GM12875 (cell line): ENCODE data around the gene NHERF2.

Source experiments
- H3K4me3 ChIP-seq: one replicate; pipeline ENCODE4 v1.5.1; 2011; ENCODE audit warnings: low read depth, low read length, control low read depth
- TF ChIP-seq, protein P1 (sequence below): IDR thresholded peaks from 2 replicates; pipeline ENCODE4 v1.5.1; 2011; ENCODE audit warnings: low read depth, mild to moderate bottlenecking, control low read depth, inconsistent platforms, low read length, moderate library complexity, borderline replicate concordance; ENCODE audit not compliant: insufficient read depth

Gene NHERF2

DNA sequence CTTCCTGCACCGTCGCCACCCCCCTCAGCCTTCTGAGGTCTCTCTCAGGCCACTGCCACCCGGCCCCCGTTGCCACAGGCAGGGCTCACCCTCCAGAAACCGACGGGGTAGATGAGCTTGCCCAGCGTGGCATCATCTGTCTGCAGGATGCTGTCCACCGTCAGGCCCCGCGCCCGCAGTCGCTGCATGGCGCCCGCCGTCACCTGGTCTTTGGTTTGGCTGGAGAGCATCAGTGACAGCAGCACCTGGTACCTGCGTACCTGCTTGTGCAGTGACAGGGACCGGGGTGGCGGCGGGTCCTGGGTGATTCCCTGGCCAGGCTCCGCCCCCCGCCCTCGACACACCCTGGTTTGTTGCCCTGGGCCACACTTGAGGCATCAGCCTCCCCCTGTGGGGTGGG lies 17.8 kb downstream of the NHERF2 start:
- TF ChIP-seq, protein P1, sequence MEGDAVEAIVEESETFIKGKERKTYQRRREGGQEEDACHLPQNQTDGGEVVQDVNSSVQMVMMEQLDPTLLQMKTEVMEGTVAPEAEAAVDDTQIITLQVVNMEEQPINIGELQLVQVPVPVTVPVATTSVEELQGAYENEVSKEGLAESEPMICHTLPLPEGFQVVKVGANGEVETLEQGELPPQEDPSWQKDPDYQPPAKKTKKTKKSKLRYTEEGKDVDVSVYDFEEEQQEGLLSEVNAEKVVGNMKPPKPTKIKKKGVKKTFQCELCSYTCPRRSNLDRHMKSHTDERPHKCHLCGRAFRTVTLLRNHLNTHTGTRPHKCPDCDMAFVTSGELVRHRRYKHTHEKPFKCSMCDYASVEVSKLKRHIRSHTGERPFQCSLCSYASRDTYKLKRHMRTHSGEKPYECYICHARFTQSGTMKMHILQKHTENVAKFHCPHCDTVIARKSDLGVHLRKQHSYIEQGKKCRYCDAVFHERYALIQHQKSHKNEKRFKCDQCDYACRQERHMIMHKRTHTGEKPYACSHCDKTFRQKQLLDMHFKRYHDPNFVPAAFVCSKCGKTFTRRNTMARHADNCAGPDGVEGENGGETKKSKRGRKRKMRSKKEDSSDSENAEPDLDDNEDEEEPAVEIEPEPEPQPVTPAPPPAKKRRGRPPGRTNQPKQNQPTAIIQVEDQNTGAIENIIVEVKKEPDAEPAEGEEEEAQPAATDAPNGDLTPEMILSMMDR: no peak
- H3K4me3 ChIP-seq: no peak overlapping the region

DNA sequence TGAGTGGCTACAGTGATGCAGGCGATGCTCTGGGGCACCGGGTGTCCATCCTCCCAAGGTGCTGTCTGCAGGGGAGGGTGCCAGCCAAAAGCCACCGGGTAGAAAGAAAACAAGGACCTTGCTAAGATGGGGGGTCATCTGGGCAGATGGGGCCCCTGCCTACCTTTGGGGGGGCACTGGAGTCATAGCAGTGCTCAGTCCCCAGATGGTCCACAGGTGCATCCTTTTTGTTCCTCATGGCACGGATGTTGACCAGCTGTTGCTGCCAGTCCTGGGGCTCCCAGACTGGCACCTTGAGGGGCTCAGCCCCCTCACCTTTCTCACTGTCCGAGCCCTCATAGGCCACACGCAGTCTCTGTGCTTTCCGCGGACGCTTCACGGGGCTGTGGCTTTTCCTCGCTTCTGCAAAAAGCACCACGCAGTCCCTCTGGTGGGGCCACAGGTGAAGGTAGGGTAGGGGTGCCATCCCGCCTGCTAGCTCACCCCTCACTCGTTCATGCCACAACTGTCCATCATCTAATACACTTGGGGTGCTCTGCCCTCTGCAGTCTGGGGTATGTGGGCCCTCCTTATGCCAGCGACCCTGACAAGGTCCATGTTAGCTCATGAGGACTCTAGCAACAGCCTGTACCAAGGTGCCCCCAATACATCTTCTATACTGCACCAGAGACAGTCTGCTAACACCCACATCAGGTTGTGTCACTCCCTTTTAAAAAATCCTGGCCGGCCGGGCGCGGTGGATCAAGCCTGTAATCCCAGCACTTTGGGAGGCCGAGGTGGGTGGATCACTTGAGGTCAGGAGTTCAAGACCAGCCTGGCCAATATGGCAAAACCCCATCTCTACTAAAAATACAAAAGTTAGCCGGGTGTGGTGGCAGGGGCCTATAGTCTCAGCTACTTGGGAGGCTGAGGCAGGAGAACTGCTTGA lies 19.5 kb downstream of the NHERF2 start:
- no peak overlapping the region for H3K4me3 ChIP-seq
- TF ChIP-seq, protein P1: no peak

DNA sequence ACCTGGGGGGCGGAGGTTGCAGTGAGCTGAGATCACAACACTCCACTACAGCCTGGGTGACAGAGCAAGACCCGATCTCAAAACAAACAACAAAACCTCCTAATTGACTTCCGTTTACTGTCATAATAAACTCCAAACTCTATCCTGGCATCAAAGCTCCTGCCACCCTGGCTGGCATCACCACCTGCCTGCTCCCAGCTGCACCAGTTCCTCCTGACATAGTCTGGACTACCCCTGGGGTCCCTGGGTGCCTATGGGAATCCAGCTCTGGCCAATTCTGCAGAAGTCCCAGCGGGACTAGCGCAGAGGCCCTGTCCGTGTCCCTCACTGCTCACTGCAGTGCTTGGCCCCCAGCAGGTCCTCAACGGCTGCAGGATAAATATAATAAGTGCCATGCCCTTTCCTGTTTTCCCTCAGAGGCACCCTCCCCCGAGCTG lies 20.2 kb downstream of the NHERF2 start:
- peak overlapping the region; percentile 87 for H3K4me3 ChIP-seq
- TF ChIP-seq, protein P1: no peak

DNA sequence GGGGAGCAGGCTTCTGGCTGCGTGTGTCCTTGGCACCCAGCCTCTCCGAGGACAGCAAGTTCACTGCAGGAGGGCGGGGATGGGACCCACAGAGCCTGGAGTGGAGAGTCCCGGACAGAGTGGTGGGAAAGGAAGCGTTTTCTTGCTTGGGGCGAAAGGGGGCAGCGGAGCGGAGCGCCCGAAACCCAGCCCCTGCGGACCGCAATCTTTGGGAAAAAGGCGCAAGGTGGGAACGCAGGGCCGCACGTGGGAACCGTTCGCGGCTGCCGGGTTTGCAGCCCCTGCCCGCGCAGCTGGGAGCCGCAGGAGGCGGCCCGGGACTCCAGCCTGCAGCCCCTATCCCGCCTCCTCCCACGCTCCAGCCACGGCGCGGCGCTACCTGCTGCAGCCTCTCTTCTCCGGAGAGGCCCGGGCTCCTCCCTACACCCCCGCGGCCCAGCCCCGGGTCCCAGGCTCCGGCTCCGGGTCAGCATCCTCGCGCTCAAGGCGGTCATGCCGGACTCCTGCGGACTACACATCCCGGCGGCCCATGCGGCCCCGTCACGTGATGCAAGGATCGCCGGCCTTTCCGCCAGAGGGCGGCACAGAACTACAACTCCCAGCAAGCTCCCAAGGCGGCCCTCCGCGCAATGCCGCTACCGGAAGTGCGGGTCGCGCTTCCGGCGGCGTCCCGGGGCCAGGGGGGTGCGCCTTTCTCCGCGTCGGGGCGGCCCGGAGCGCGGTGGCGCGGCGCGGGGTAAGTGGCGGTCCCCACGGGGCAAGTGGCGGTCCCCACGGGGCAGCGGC lies 20.8 kb downstream of the NHERF2 start, which contains the start of the genes NTHL1 and TSC2:
Gene NTHL1 (minus strand): TSS at position 505 of the 786 bp plus-strand sequence. CDS start 11 bp downstream, at position 494.
Gene TSC2 (plus strand): TSS at position 656 of the 786 bp plus-strand sequence. CDS start 631 bp downstream, outside the sequence.
- TF ChIP-seq, protein P1: no peak
- peak within 1 kb of the TSS; percentile 87 for H3K4me3 ChIP-seq

DNA sequence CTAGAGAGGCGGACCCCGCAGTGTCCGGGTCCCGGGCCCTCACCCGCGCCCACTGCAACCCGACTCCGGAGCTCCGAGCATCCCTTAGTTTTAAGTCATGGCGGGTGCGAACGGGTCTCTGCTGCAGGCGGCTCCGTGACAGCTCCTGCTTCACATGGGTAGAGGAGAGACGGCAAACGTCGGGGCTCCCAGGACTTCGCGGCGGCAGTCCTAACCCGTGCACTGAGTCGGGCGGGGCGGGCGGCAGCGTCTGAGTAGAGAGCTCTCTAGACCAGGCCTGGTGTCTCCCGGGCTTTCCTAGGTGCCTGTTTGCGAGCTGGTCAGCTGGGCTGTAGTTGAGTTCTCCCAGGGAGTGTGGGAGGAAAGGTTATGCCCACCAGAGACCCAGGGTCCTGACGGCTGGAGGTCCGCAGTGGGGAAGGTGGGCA lies 21.4 kb downstream of the NHERF2 start:
- TF ChIP-seq, protein P1: no peak
- H3K4me3 ChIP-seq: peak overlapping the region; percentile 87

DNA sequence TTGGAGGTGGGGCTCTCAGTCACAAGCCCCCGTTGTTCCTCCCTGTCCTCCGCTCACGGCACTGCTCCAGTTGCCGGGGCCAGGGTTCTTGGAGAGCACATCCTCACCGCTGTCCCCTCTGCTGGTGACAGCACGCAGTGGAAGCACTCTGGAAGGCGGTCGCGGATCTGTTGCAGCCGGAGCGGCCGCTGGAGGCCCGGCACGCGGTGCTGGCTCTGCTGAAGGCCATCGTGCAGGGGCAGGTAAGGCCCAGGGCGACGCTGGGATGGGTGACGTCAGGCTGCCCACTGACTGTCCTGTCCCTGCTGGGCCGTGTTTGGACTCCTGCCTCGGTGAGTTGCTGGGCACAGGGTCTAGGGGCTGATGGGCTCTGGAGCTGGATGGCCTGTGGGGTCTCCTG lies 26.5 kb downstream of the NHERF2 start:
- TF ChIP-seq, protein P1: no peak
- H3K4me3 ChIP-seq: no peak overlapping the region

DNA sequence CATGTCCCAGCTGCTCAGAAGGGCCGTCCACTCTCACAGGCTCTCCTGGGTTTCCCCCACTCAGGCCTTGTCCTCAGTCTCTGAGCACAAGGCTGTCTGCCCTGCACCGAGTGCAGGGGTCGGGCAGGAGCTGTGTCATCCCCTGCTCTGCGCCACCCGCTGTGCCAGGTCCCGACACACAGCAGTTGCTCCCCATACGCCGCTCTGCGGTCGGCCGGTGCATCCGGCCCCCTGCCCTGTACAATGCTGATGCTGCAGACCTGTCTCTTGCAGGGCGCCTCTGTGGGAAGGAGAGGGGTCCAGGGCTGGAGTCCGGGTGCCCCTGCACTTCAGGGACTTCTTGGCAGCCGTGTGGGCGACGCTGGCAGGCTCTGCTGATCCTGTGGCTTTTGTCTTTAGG lies 27.2 kb downstream of the NHERF2 start:
- TF ChIP-seq, protein P1: no peak
- no peak overlapping the region for H3K4me3 ChIP-seq
